ENCODE data around the gene CD86. TPM values are rescaled to one million over a fixed set of nuclear protein-coding genes. Genes with fewer than 3 reads are reported as not detected.

The CD86 gene
- total and polyA plus RNA-seq, 8 donors = 1.6 to 17.6 (median 2.8) TPM

GRCh38 chr3:122021811-122022401 lies 33.3 kb upstream of the CD86 start, which contains the start of gene ILDR1:
Gene ILDR1, minus strand, starts transcription at chr3:122022247. Its CDS starts 170 bp downstream, at chr3:122022077.
- H3K9me3 ChIP-seq = no peaks in the 10 kb centered on the region
- ATAC-seq = peak; percentile 99
- DNase-seq = peak; percentile 15 to 90 (median 54)
- H3K36me3 ChIP-seq = no peaks in the 10 kb centered on the region
- H3K4me1 ChIP-seq = peaks cover 0 to 6% of the 10 kb centered on the region in 2 donors
- peaks cover 0 to 27% of the 10 kb centered on the region in 2 donors for H3K27me3 ChIP-seq
- intact Hi-C loops (cut with DNase I) = no loop called here
- TF ChIP-seq CTCF (IDR thresholded peaks at IDR 0.05) = no peak
- peak within 1 kb of the TSS; percentile 18 to 37 for H3K4me3 ChIP-seq
- H3K27ac ChIP-seq = peak within 1 kb of the TSS in 1 of 2 donors; percentile 55

GRCh38 chr3:122023335-122023910 lies 31.7 kb upstream of the CD86 start:
- H3K4me3 ChIP-seq = no peak overlapping the region
- peaks cover 0 to 27% of the 10 kb centered on the region in 2 donors for H3K27me3 ChIP-seq
- H3K4me1 ChIP-seq = peaks cover 0 to 6% of the 10 kb centered on the region in 2 donors

GRCh38 chr3:122024800-122025199 lies 30.4 kb upstream of the CD86 start:
- intact Hi-C loops (cut with DNase I) = no loop called here
- DNase-seq = no peak
- H3K9me3 ChIP-seq = no peaks in the 10 kb centered on the region
- H3K4me1 ChIP-seq = peaks cover 0 to 6% of the 10 kb centered on the region in 2 donors
- no peak overlapping the region for H3K4me3 ChIP-seq
- no peak overlapping the region for H3K27ac ChIP-seq
- peaks cover 0 to 27% of the 10 kb centered on the region in 2 donors for H3K27me3 ChIP-seq
- TF ChIP-seq CTCF (IDR thresholded peaks at IDR 0.05) = no peak
- no peaks in the 10 kb centered on the region for H3K36me3 ChIP-seq
- no peak for ATAC-seq

More at GRCh38 chr3:122023335-122023910, 31.7 kb upstream of the CD86 start:
- DNase-seq = no peak
- Histone ChIP-seq H3K36me3 (no peaks in the 10 kb centered on the region), H3K9me3 (no peaks in the 10 kb centered on the region), H3K27ac (no peak overlapping the region)
- ATAC-seq = no peak
- intact Hi-C loops (cut with DNase I) = no loop called here
- TF ChIP-seq CTCF (IDR thresholded peaks at IDR 0.05) = no peak

- no peak for TF ChIP-seq CTCF (IDR thresholded peaks at IDR 0.05)
- Histone ChIP-seq H3K27me3 (peaks cover 0 to 25% of the 10 kb centered on the region in 2 donors), H3K4me3 (no peak overlapping the region), H3K9me3 (no peaks in the 10 kb centered on the region), H3K27ac (no peak overlapping the region), H3K36me3 (no peaks in the 10 kb centered on the region), H3K4me1 (peaks cover 0 to 6% of the 10 kb centered on the region in 2 donors)
- intact Hi-C loops (cut with DNase I) = no loop called here
- no peak for ATAC-seq
- DNase-seq = no peak
These were observed 29.9 kb upstream of the CD86 start for GRCh38 chr3:122025296-122025695.

- H3K9me3 ChIP-seq = no peaks in the 10 kb centered on the region
- ATAC-seq (no peak), DNase-seq (no peak)
- no peak for TF ChIP-seq CTCF (IDR thresholded peaks at IDR 0.05)
- H3K27me3 ChIP-seq = no peaks in the 10 kb centered on the region
- H3K27ac ChIP-seq = no peak overlapping the region
- intact Hi-C loops (cut with DNase I) = no loop called here
- H3K36me3 ChIP-seq = no peaks in the 10 kb centered on the region
- H3K4me3 ChIP-seq = no peak overlapping the region
- no peaks in the 10 kb centered on the region for H3K4me1 ChIP-seq
These were observed 24.6 kb upstream of the CD86 start for GRCh38 chr3:122030381-122031122.

Data from left lung (tissue), 10 donors.